Measurements from ENCODE around the gene INSIG2. TPM values are rescaled to one million over a fixed set of nuclear protein-coding genes. Genes with fewer than 3 reads are reported as not detected.

The INSIG2 gene
- total and polyA plus RNA-seq, 9 of the 15 experiments (the other 6 are each of a cell fraction or from before 2014, with no cell fraction given), result 1.5 to 34.2 (median 6.4) TPM

- TF ChIP-seq CREB1 (IDR thresholded peaks at IDR 0.05) (peak; percentile 77), CREB1 (CRISPR knock-in tag; IDR thresholded peaks at IDR 0.05) (peak; percentile 40; the same call in 1 of the 2 replicates), MGA (IDR thresholded peaks at IDR 0.05) (no peak), CREM (IDR thresholded peaks at IDR 0.05; ENCODE audit: low read depth) (peak; percentile 82), C11orf30 (IDR thresholded peaks at IDR 0.05; ENCODE audit: low read depth) (peak; percentile 90)
- TF ChIP-seq, protein P1, sequence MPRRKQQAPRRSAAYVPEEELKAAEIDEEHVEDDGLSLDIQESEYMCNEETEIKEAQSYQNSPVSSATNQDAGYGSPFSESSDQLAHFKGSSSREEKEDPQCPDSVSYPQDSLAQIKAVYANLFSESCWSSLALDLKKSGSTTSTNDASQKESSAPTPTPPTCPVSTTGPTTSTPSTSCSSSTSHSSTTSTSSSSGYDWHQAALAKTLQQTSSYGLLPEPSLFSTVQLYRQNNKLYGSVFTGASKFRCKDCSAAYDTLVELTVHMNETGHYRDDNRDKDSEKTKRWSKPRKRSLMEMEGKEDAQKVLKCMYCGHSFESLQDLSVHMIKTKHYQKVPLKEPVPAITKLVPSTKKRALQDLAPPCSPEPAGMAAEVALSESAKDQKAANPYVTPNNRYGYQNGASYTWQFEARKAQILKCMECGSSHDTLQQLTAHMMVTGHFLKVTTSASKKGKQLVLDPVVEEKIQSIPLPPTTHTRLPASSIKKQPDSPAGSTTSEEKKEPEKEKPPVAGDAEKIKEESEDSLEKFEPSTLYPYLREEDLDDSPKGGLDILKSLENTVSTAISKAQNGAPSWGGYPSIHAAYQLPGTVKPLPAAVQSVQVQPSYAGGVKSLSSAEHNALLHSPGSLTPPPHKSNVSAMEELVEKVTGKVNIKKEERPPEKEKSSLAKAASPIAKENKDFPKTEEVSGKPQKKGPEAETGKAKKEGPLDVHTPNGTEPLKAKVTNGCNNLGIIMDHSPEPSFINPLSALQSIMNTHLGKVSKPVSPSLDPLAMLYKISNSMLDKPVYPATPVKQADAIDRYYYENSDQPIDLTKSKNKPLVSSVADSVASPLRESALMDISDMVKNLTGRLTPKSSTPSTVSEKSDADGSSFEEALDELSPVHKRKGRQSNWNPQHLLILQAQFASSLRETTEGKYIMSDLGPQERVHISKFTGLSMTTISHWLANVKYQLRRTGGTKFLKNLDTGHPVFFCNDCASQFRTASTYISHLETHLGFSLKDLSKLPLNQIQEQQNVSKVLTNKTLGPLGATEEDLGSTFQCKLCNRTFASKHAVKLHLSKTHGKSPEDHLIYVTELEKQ (CRISPR knock-in tag; IDR thresholded peaks at IDR 0.05), result no peak
- TF ChIP-seq, protein P2, sequence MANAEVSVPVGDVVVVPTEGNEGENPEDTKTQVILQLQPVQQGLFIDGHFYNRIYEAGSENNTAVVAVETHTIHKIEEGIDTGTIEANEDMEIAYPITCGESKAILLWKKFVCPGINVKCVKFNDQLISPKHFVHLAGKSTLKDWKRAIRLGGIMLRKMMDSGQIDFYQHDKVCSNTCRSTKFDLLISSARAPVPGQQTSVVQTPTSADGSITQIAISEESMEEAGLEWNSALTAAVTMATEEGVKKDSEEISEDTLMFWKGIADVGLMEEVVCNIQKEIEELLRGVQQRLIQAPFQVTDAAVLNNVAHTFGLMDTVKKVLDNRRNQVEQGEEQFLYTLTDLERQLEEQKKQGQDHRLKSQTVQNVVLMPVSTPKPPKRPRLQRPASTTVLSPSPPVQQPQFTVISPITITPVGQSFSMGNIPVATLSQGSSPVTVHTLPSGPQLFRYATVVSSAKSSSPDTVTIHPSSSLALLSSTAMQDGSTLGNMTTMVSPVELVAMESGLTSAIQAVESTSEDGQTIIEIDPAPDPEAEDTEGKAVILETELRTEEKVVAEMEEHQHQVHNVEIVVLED (CRISPR knock-in tag; IDR thresholded peaks at IDR 0.05), result no peak
These were observed at the start of gene INSIG2 (continued) for GRCh38 chr2:118088051-118089024.
